UCSD-AML1 (cell line): ENCODE measurements around the gene TADA3.

Source experiments
- DNase-seq: peaks from one replicate; lab custom pipeline; 2025; ENCODE audit not compliant: unreplicated experiment; lab: John Stamatoyannopoulos, UW

TADA3 gene

GRCh38 chr3:9809615-9810432 is 17.6 kb upstream of the TADA3 start, which contains the start of gene TTLL3:
TTLL3 (plus strand) TSS chr3:9810262; CDS start chr3:9810662, 400 bp downstream.
- DNase-seq = no peak

GRCh38 chr3:9809239-9809614 is 17.0 kb upstream of the TADA3 start:
- DNase-seq = no peak

GRCh38 chr3:9808345-9809037 is 16.2 kb upstream of the TADA3 start:
- DNase-seq = peak; percentile 22

- DNase-seq = no peak
These were observed 15.7 kb upstream of the TADA3 start for GRCh38 chr3:9807981-9808344.

GRCh38 chr3:9806688-9807589 is 14.7 kb upstream of the TADA3 start:
- no peak for DNase-seq

GRCh38 chr3:9806137-9806536 is 13.9 kb upstream of the TADA3 start:
- no peak for DNase-seq

GRCh38 chr3:9804996-9805395 is 12.7 kb upstream of the TADA3 start:
- no peak for DNase-seq

- no peak for DNase-seq
These were observed 11.2 kb upstream of the TADA3 start for GRCh38 chr3:9803494-9803893.

- DNase-seq = no peak
These were observed 8.3 kb upstream of the TADA3 start for GRCh38 chr3:9800529-9800928.

- no peak for DNase-seq
These were observed 5.1 kb upstream of the TADA3 start for GRCh38 chr3:9797196-9797945.

GRCh38 chr3:9795207-9795606 is 2.9 kb upstream of the TADA3 start:
- no peak for DNase-seq

GRCh38 chr3:9794400-9794799 is 2.1 kb upstream of the TADA3 start:
- DNase-seq = no peak

GRCh38 chr3:9793161-9793781 is 998 bp upstream of the TADA3 start:
- DNase-seq = peak; percentile 72

- no peak for DNase-seq
These were observed 376 bp downstream of the TADA3 start for GRCh38 chr3:9791790-9792404.

- no peak for DNase-seq
These were observed 1.1 kb downstream of the TADA3 start for GRCh38 chr3:9791127-9791526.

GRCh38 chr3:9787714-9788113 is 4.6 kb downstream of the TADA3 start:
- no peak for DNase-seq

- DNase-seq = peak; percentile 26
These were observed 5.2 kb downstream of the TADA3 start for GRCh38 chr3:9786825-9787669.

GRCh38 chr3:9786209-9786739 is 6.0 kb downstream of the TADA3 start:
- DNase-seq = no peak

- DNase-seq = no peak
These were observed 6.7 kb downstream of the TADA3 start for GRCh38 chr3:9785602-9786001.
